OCI-LY1 (cell line): ENCODE results near the gene CASP6.

ENCODE experiments used
- H2AFZ ChIP-seq: fragments of 200-600 bp; sonication (generic), shearing (Covaris generic); 2 replicates; pipeline ENCODE4 v1.6.0; 2014; ENCODE audit warnings: antibody characterized with exemption, mild to moderate bottlenecking, low read length
- H3F3A ChIP-seq: fragments of 200-600 bp; sonication (generic), shearing (Covaris generic); 2 replicates; pipeline ENCODE4 v1.6.0; 2014; ENCODE audit warnings: mild to moderate bottlenecking, antibody characterized with exemption, low read length, moderate library complexity; ENCODE audit not compliant: insufficient read depth
- H3K27ac ChIP-seq: fragments of 200-600 bp; sonication (generic); 2 replicates; pipeline ENCODE4 v1.5.1; 2014; ENCODE audit warnings: low read length, mixed run types, mild to moderate bottlenecking, low read depth; ENCODE audit not compliant: poor library complexity, severe bottlenecking
- H3K27me3 ChIP-seq: fragments of 200-600 bp; sonication (generic); 2 replicates; pipeline ENCODE4 v1.6.0; 2014; ENCODE audit warnings: antibody characterized with exemption, mild to moderate bottlenecking, low read length, moderate library complexity; ENCODE audit not compliant: insufficient read depth
- H3K36me3 ChIP-seq: fragments of 200-600 bp; sonication (generic); 2 replicates; pipeline ENCODE4 v1.6.1; 2014; ENCODE audit warnings: mild to moderate bottlenecking, antibody characterized with exemption, low read length, moderate library complexity, mixed read lengths; ENCODE audit not compliant: insufficient read depth
- H3K4me1 ChIP-seq: fragments of 200-600 bp; sonication (generic); 2 replicates; pipeline ENCODE4 v1.5.1; 2014; ENCODE audit warnings: mild to moderate bottlenecking, low read length, moderate library complexity; ENCODE audit not compliant: insufficient read depth, severe bottlenecking
- H3K4me2 ChIP-seq: fragments of 200-600 bp; sonication (generic), shearing (Covaris generic); 2 replicates; pipeline ENCODE4 v1.6.1; 2014; ENCODE audit warnings: low read length
- H3K4me3 ChIP-seq: fragments of 200-600 bp; sonication (generic); 2 replicates; pipeline ENCODE4 v1.5.1; 2014; ENCODE audit warnings: low read length, low read depth, mild to moderate bottlenecking, mixed read lengths; ENCODE audit not compliant: poor library complexity, severe bottlenecking
- H3K79me2 ChIP-seq: fragments of 200-600 bp; shearing (Covaris generic); 2 replicates; pipeline ENCODE4 v1.6.1; 2016; ENCODE audit warnings: mixed run types, low read length, mixed read lengths; ENCODE audit not compliant: insufficient read depth
- H3K9ac ChIP-seq: fragments of 200-600 bp; sonication (generic), shearing (Covaris generic); 2 replicates; pipeline ENCODE4 v1.6.1; 2014; ENCODE audit warnings: mild to moderate bottlenecking, low read length, mixed read lengths
- H3K9me2 ChIP-seq: fragments of 200-600 bp; sonication (generic), shearing (Covaris generic); 2 replicates; pipeline ENCODE4 v1.6.1; 2014; ENCODE audit warnings: low read depth, mild to moderate bottlenecking, low read length, mixed read lengths
- H3K9me3 ChIP-seq: fragments of 200-600 bp; shearing (Covaris generic); 2 replicates; pipeline ENCODE4 v1.6.1; 2014; ENCODE audit warnings: low read length, mixed read lengths
- H4K20me1 ChIP-seq: fragments of 200-600 bp; sonication (generic), shearing (Covaris generic); 2 replicates; pipeline ENCODE4 v1.6.0; 2016; ENCODE audit warnings: mild to moderate bottlenecking, low read length; ENCODE audit not compliant: insufficient read depth
- CTCF ChIP-seq: fragments of 200-600 bp; sonication (generic), shearing (Covaris generic); IDR thresholded peaks from 2 replicates; pipeline ENCODE4 v1.5.1; 2017; ENCODE audit warnings: mild to moderate bottlenecking, antibody characterized with exemption, low read length, moderate library complexity, mixed read lengths
- EZH2 ChIP-seq: fragments of 200-600 bp; sonication (generic), shearing (Covaris generic); IDR thresholded peaks from 2 replicates; pipeline ENCODE4 v1.8.0; 2017; ENCODE audit warnings: borderline replicate concordance, mixed run types, mild to moderate bottlenecking, antibody characterized with exemption, low read length, moderate library complexity, mixed read lengths

CASP6 gene

GRCh38 chr4:109673303-109673702 lies 29.9 kb downstream of the CASP6 start:
- Histone ChIP-seq H3K4me3 (no peak overlapping the region), H4K20me1 (no peaks in the 10 kb centered on the region), H3K9ac (no peak overlapping the region), H3K9me2 (no peaks in the 10 kb centered on the region), H3K27ac (no peak overlapping the region), H2AFZ (no peak overlapping the region), H3K36me3 (peaks cover 46% of the 10 kb centered on the region), H3K79me2 (no peaks in the 10 kb centered on the region), H3K9me3 (peaks cover 10% of the 10 kb centered on the region; the same call in 1 of the 2 replicates), H3F3A (no peaks in the 10 kb centered on the region), H3K4me2 (no peak overlapping the region), H3K4me1 (no peaks in the 10 kb centered on the region), H3K27me3 (no peaks in the 10 kb centered on the region)
- no peak for TF ChIP-seq CTCF
- TF ChIP-seq EZH2: no peak

- Histone ChIP-seq H3K9me3 (peaks cover 10% of the 10 kb centered on the region; the same call in 1 of the 2 replicates), H3K4me1 (no peaks in the 10 kb centered on the region), H3K4me3 (no peak overlapping the region), H3K27me3 (no peaks in the 10 kb centered on the region), H3K36me3 (peaks cover 44% of the 10 kb centered on the region), H3K4me2 (no peak overlapping the region), H3K9ac (no peak overlapping the region), H3K27ac (no peak overlapping the region), H2AFZ (no peak overlapping the region), H3F3A (no peaks in the 10 kb centered on the region), H3K9me2 (no peaks in the 10 kb centered on the region), H3K79me2 (no peaks in the 10 kb centered on the region; the same call in 1 of the 2 replicates), H4K20me1 (no peaks in the 10 kb centered on the region)
- TF ChIP-seq EZH2 (no peak), CTCF (no peak)
Observed at GRCh38 chr4:109672169-109672930, 30.9 kb downstream of the CASP6 start.

GRCh38 chr4:109671350-109671749 lies 31.9 kb downstream of the CASP6 start:
- TF ChIP-seq CTCF (no peak), EZH2 (no peak)
- Histone ChIP-seq H3K36me3 (peaks cover 39% of the 10 kb centered on the region), H3K9me3 (peaks cover 10% of the 10 kb centered on the region; the same call in 1 of the 2 replicates), H2AFZ (no peak overlapping the region), H3K79me2 (no peaks in the 10 kb centered on the region; the same call in 1 of the 2 replicates), H3K27ac (no peak overlapping the region), H3F3A (no peaks in the 10 kb centered on the region), H3K4me1 (no peaks in the 10 kb centered on the region), H3K4me3 (no peak overlapping the region), H3K27me3 (no peaks in the 10 kb centered on the region), H3K9ac (no peak overlapping the region), H3K9me2 (no peaks in the 10 kb centered on the region), H4K20me1 (no peaks in the 10 kb centered on the region), H3K4me2 (no peak overlapping the region)
